Fibroblast of lung (primary cell): ENCODE results near the gene ST8SIA4. TPM values are rescaled to one million over a fixed set of nuclear protein-coding genes. Genes with fewer than 3 reads are reported as not detected.

Experiments
- DNase-seq, 2 donors: peaks; one replicate each; pipeline versions ENCODE4 v3.0.0 to v3.0.0-alpha.2; 2010; ENCODE audit warnings: low read depth in 2 of 2
- H2AFZ ChIP-seq: 2 replicates; pipeline ENCODE4 v1.5.1; 2012; ENCODE audit warnings: low read length, control low read depth, inconsistent platforms
- H3K27ac ChIP-seq: 2 replicates; pipeline ENCODE4 v1.5.1; 2011; ENCODE audit warnings: low read length, control low read depth; ENCODE audit not compliant: insufficient read depth
- H3K27me3 ChIP-seq: 2 replicates; pipeline ENCODE4 v1.5.1; 2011; ENCODE audit warnings: mild to moderate bottlenecking, low read length; ENCODE audit not compliant: control insufficient read depth, insufficient read depth
- H3K36me3 ChIP-seq: 2 replicates; pipeline ENCODE4 v1.5.1; 2011; ENCODE audit warnings: low read length; ENCODE audit not compliant: control insufficient read depth, insufficient read depth
- H3K4me1 ChIP-seq: 2 replicates; pipeline ENCODE4 v1.5.1; 2011; ENCODE audit warnings: low read length; ENCODE audit not compliant: control insufficient read depth, insufficient read depth; ENCODE audit errors: extremely low read depth
- H3K4me2 ChIP-seq: 2 replicates; pipeline ENCODE4 v1.5.1; 2011; ENCODE audit warnings: low read length, control low read depth; ENCODE audit not compliant: insufficient read depth; ENCODE audit errors: extremely low read depth
- H3K4me3 ChIP-seq, 4 experiments: fragments of 200-600 bp in 1 of 4; sonication (generic) in 1 of 4; replicated peaks in 1 of 4; 2 replicates each; pipeline ENCODE4 v1.5.1; 2011 to 2016; ENCODE audit warnings: low read length in 4 of 4, low read depth in 3 of 4, mild to moderate bottlenecking in 3 of 4, control low read depth in 2 of 4, inconsistent platforms in 1 of 4, mixed read lengths in 1 of 4; ENCODE audit not compliant: insufficient read depth in 1 of 4; ENCODE audit errors: control extremely low read depth in 1 of 4
- H3K79me2 ChIP-seq: 2 replicates; pipeline ENCODE4 v1.5.1; 2012; ENCODE audit warnings: mild to moderate bottlenecking, low read length, inconsistent platforms; ENCODE audit not compliant: control insufficient read depth, insufficient read depth
- H3K9ac ChIP-seq: 2 replicates; pipeline ENCODE4 v1.5.1; 2011; ENCODE audit warnings: mild to moderate bottlenecking, low read length, control low read depth; ENCODE audit not compliant: insufficient read depth
- H3K9me3 ChIP-seq: 2 replicates; pipeline ENCODE4 v1.5.1; 2012; ENCODE audit warnings: low read depth, low read length; ENCODE audit not compliant: control insufficient read depth, insufficient read depth
- H4K20me1 ChIP-seq: 2 replicates; pipeline ENCODE4 v1.5.1; 2011; ENCODE audit warnings: low read length; ENCODE audit not compliant: control insufficient read depth, insufficient read depth; ENCODE audit errors: extremely low read depth
- EZH2 ChIP-seq: IDR thresholded peaks from 2 replicates; pipeline ENCODE4 v1.5.1; 2012; ENCODE audit warnings: low read length, control low read depth, mild to moderate bottlenecking; ENCODE audit errors: missing control alignments
- polyA plus RNA-seq, 2 donors: library from polyadenylated mRNA; depleted of rRNA in 1 of 2; stranded (reverse) in 1 of 2; unstranded in 1 of 2; fragments of >200 nt; gene quantifications; 2 replicates each; pipeline ENCODE4 v1.2.1, GENCODE V29; 2011 to 2012; ENCODE audit warnings: missing spikeins in 1 of 2
- total RNA-seq: library from RNA; depleted of rRNA; stranded (reverse); fragments of >200 nt; gene quantifications from 2 replicates; pipeline ENCODE4 v1.2.1, GENCODE V29; 2014
- TF ChIP-seq, protein P1 (sequence below), 2 donors: IDR thresholded peaks in 1 of 2; conservative IDR thresholded peaks in 1 of 2; 1 replicate in 1 of 2; 2 replicates in 1 of 2; pipeline ENCODE4 v1.5.1; 2011 to 2012; ENCODE audit warnings: low read length in 2 of 2, control low read depth in 1 of 2, inconsistent platforms in 1 of 2, low read depth in 1 of 2, mild to moderate bottlenecking in 1 of 2

Gene ST8SIA4
- total and polyA plus RNA-seq, 2 donors (not counting 1 experiment from before 2014, with no cell fraction given): 0.02 to 0.33 TPM

DNA sequence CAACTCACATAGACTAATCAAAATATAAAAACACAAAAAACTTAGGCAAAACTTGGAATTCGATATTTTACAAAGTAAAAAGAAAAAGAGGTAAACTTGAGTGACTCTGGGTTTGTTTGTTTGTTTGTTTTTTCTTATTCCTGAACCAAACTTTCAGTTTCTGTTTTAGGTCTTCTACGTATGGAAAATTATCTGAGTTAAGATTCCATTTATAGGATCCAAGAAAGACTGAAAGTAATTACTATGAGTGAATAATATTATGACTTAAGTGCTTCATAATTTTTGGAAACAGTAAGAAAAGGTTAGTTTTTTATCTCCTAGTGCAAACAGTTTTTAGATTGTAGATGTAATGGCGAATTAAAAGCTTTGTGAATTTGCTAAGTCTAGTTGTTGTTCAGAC is 13.2 kb downstream of the ST8SIA4 start:
- Histone ChIP-seq H3K27ac (no peak overlapping the region), H3K4me3 (peak overlapping the region in 1 of 4 experiments; percentile 52), H3K27me3 (no peaks in the 10 kb centered on the region), H2AFZ (no peak overlapping the region), H3K79me2 (no peaks in the 10 kb centered on the region), H4K20me1 (no peaks in the 10 kb centered on the region), H3K4me2 (no peak overlapping the region), H3K4me1 (no peaks in the 10 kb centered on the region), H3K9ac (no peak overlapping the region), H3K36me3 (no peaks in the 10 kb centered on the region), H3K9me3 (no peaks in the 10 kb centered on the region)
- peak in 1 of 2 donors; percentile 37 for DNase-seq
- TF ChIP-seq EZH2: no peak
- TF ChIP-seq, protein P1, sequence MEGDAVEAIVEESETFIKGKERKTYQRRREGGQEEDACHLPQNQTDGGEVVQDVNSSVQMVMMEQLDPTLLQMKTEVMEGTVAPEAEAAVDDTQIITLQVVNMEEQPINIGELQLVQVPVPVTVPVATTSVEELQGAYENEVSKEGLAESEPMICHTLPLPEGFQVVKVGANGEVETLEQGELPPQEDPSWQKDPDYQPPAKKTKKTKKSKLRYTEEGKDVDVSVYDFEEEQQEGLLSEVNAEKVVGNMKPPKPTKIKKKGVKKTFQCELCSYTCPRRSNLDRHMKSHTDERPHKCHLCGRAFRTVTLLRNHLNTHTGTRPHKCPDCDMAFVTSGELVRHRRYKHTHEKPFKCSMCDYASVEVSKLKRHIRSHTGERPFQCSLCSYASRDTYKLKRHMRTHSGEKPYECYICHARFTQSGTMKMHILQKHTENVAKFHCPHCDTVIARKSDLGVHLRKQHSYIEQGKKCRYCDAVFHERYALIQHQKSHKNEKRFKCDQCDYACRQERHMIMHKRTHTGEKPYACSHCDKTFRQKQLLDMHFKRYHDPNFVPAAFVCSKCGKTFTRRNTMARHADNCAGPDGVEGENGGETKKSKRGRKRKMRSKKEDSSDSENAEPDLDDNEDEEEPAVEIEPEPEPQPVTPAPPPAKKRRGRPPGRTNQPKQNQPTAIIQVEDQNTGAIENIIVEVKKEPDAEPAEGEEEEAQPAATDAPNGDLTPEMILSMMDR (conservative IDR thresholded peaks at IDR 0.05 in 1 of 2, IDR thresholded peaks at IDR 0.05 in 1 of 2; ENCODE audit: low read depth in 1 of 2, low read length in 2 of 2): no peak

DNA sequence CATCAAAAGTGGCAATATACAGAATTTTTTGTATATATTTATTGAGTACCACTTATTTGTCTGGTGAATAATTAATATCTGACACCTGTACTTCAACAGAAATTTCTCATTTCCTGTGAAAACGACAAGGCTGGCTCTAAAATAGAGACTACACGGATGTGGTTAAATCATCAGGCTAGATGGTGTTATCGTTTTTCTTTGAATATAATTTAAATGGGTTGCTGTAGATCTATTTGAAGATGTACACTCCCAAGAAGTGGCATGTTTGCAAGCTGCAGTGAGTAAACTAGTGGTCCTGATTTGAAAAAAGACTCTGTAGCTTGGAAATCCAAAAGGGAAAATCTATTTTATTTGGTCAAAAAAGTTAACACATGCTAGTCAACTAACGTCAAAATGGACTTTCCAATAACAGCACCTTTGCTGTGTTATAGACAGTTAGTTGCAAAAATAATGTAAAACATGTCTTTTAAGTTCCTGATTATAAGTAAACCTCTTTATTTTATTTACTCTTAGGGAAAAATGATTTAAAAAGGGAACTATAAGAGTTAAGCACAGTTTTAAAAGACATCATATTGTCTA is 13.8 kb downstream of the ST8SIA4 start:
- TF ChIP-seq EZH2: no peak
- TF ChIP-seq, protein P1 (conservative IDR thresholded peaks at IDR 0.05 in 1 of 2, IDR thresholded peaks at IDR 0.05 in 1 of 2; ENCODE audit: low read depth in 1 of 2, low read length in 2 of 2): no peak
- H2AFZ ChIP-seq: no peak overlapping the region
- peak overlapping the region in 1 of 4 experiments; percentile 52 for H3K4me3 ChIP-seq
- H3K9me3 ChIP-seq: no peaks in the 10 kb centered on the region
- no peaks in the 10 kb centered on the region for H3K27me3 ChIP-seq
- no peak overlapping the region for H3K27ac ChIP-seq
- H3K4me2 ChIP-seq: no peak overlapping the region
- H3K36me3 ChIP-seq: no peaks in the 10 kb centered on the region
- no peaks in the 10 kb centered on the region for H3K79me2 ChIP-seq
- no peaks in the 10 kb centered on the region for H4K20me1 ChIP-seq
- DNase-seq: no peak
- no peak overlapping the region for H3K9ac ChIP-seq
- H3K4me1 ChIP-seq: no peaks in the 10 kb centered on the region

DNA sequence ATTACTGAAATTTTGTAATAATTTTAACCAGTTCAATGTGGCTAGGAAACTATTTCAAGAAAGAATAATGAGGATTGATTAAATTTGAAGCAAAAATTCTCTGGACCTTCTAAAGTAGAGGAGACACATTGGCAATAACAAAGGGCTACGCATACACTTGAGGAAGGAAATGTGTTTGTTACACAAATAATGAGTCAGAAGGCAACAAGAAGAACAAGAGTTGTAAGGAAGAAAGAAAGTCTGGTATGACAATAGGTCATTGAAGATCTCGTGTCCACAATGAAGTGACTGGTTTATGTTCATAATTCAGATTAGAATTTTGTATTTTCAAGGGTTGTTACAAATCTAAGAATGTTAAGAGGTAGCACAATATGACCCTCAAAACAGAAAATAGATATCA is 25.8 kb downstream of the ST8SIA4 start:
- Histone ChIP-seq H3K79me2 (no peaks in the 10 kb centered on the region), H3K4me3 (no peak overlapping the region), H3K27ac (no peak overlapping the region), H3K36me3 (no peaks in the 10 kb centered on the region), H3K27me3 (no peaks in the 10 kb centered on the region), H2AFZ (no peak overlapping the region), H3K4me1 (no peaks in the 10 kb centered on the region), H3K9me3 (no peaks in the 10 kb centered on the region), H3K4me2 (no peak overlapping the region), H4K20me1 (no peaks in the 10 kb centered on the region), H3K9ac (no peak overlapping the region)
- DNase-seq: no peak
- no peak for TF ChIP-seq EZH2
- TF ChIP-seq, protein P1 (conservative IDR thresholded peaks at IDR 0.05 in 1 of 2, IDR thresholded peaks at IDR 0.05 in 1 of 2; ENCODE audit: low read depth in 1 of 2, low read length in 2 of 2): no peak
